ENCODE results near the gene FAM53B.
A peak's percentile ranks its signal among the peaks of the same experiment; 100 is the strongest.

FAM53B gene

GRCh38 chr10:124607693-124608092, 136.5 kb downstream of the FAM53B start:
- DNase-seq, result no peak

DNA sequence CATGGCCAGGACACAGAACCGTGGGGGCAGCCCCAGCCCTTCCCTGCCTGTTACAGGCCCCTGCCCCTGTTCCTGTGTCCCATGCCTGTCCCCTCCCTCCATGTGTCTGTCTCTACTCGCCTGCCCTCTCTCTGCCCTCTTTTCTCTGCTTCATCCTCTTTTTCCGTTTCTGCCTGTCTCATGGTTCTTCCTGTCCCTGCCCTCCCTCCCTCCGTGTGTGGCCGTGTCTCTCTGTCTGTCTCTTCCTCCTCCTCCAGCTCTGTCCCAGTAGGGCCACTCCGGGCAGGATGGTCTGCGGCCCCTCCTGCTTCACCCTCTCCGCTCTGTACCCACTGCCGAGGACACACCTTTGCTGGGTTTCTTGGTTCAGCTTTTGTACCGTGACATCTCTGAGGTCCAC, 137.4 kb downstream of the FAM53B start:
- no peak for DNase-seq

DNA sequence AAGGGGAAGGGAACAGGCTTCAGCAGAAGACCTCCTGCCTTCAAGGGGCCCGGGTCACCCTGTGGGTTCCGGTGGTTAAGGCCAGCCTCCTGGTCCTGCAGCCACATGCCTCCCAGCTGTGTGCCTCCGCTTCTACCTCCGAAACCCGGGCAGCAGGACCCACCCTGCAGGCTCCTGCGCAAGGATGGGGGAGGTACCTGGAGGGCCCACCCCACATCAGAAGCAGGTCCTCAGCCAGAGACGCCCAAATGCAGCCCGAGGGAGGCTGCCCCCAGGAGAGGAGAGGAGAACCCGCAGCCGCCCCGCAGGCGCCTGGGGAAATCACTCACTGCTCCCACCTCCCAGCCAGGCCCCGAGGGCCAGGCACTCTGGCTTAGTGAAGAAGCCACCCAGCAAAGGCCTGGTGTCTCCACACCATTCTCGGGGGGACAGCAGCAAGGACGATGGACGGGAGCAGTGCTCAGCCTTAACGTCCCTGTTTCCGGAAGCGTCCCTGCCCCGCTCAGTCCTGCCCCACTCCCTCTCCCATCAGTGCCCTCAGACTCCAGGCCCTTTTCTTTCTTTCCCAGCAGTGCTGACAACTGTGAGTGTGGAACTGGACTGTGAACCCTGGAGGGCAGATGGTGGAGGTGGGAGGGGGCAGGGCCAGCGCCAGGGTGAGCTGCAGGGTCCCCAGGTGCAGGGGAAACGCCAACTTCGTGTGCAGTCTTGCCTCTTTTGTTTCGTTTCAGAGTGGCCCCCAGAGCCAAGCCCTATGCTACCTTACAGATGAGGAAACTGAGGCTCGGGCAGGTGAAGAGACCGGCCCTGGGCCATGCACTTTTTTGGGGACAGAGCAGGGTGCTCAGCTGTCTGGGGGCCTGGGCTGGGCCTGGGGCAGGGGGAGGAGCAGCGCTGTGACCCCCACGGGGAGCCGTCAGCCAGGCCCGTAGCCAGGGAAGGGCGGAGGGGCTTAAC, 138.0 kb downstream of the FAM53B start:
- DNase-seq, result no peak

- no peak for DNase-seq
Measured at GRCh38 chr10:124605481-124605855, 138.7 kb downstream of the FAM53B start.

- DNase-seq, result peak in 8 of 14 donors; percentile 43 to 91 (median 77)
Measured at GRCh38 chr10:124605001-124605370, 139.2 kb downstream of the FAM53B start.

GRCh38 chr10:124604214-124605000, 139.8 kb downstream of the FAM53B start:
- DNase-seq, result peak in 6 of 14 donors; percentile 43 to 91 (median 74)

- DNase-seq, result no peak
Measured at GRCh38 chr10:124603376-124604213, 140.6 kb downstream of the FAM53B start.

GRCh38 chr10:124602646-124603365, 141.4 kb downstream of the FAM53B start:
- no peak for DNase-seq

DNA sequence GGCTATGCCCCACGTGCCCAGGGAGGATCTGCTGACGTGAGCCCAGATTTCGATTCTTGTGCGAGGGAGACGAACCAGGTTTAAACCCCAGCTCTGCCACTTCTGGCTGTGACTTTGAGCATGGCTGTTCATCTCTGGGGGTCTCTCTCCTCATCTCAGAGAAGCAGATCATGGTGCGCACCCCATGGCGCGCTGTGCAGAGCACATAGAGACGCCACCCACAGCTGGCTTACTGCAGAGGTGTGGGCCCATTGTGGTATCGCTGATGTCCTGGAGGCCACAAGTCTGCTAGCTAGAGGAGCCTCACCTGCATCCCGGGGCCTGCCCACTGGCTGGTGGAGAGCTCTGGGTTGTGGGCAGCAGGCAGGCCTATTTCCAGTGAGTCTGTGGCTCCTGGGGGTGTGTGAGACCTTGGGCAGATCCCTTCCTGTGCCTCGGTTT, 142.0 kb downstream of the FAM53B start:
- no peak for DNase-seq

GRCh38 chr10:124601431-124602120, 142.6 kb downstream of the FAM53B start:
- DNase-seq, result no peak

DNA sequence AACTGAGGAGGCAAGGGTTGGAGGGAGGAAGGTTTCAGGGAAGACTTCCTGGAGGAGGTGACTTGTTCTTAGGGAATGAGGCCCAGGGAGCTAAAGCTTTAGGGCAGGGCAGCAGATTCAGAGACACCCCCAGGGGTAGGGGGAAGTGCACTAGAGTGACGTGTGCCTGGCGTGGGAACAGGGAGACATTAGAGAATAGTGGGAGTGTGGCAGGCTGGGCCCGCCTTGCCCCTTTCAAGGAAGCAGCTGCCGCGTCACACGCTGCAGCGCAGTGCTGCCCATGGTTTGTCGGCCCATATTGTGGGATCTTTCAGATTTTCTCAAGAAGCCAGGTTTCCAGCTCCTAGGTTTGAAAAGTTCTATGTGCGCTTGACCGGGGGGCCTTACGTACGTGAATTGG, 143.2 kb downstream of the FAM53B start:
- DNase-seq, result no peak

DNA sequence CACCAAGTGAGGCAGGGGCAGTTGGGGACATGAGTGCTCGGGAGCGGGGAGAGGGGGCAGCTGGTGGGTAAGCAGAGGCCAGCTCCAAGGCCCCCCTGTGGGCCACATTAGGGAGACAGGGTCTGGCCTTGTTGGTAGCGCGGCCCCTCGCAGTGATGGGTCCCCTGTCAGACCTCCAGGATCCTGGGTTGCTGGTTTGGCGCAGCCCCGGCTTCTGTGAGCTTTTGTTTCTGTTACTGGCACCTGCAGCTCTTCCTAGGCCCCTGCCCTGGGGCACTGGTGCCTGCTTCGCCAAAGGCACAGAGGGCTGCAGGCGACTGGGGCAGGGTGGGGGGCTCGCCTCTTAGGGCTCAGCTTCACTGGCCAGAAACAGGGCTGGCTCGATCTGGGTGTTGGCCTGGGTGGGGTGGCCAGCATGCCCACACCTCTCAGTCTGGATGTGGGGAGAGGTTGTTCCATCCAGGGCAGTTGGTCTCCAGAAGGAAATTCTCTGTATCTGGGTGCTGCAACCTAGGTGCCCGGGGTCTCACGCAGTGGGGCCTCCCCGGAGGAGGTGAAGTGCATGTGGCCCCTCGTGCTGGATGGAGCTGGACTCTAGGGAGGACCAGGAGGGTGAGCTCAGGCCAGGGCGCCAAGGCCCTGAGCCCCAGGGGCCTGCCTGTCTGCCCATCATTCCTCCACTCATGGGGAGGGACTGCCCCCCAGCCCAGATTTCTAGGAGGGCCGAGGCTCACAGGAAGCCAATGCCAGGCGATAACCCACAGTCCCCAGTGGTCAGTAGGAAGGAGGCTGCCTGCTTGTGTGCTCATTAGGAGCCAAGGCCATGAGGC, 143.9 kb downstream of the FAM53B start:
- no peak for DNase-seq

- DNase-seq, result no peak
Measured at GRCh38 chr10:124599588-124600050, 144.6 kb downstream of the FAM53B start.

GRCh38 chr10:124598773-124599587, 145.2 kb downstream of the FAM53B start:
- no peak for DNase-seq

GRCh38 chr10:124598196-124598595, 146.0 kb downstream of the FAM53B start:
- DNase-seq, result no peak

DNA sequence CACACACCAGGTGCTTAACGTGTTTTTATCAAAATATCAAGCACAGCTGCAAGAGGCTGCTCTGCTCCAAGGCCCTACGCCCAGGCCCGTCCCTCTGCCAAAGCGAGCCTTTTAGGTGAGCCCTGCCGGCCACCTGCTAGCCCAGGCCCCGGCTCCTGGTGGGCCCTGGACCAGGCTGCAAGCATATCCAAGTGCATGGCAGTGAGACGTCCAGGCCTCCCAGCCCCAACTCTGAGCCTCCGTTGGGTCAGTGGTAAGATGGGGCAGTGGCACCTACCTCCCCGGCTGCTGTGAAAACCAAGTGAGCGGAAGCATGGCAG, 146.4 kb downstream of the FAM53B start:
- DNase-seq, result no peak

- no peak for DNase-seq
Measured at GRCh38 chr10:124596962-124597845, 147.0 kb downstream of the FAM53B start.

GRCh38 chr10:124596116-124596785, 147.9 kb downstream of the FAM53B start:
- no peak for DNase-seq

Measured in C1 segment of cervical spinal cord (tissue), 14 donors.